HUES64 (cell line): ENCODE results near the gene NOLC1.

Experiments
- H3K27ac ChIP-seq: 2 replicates; pipeline ENCODE4 v1.7.0; 2013; ENCODE audit warnings: low read depth, low read length, inconsistent platforms
- H3K27me3 ChIP-seq: 2 replicates; pipeline ENCODE4 v1.6.1; 2013; ENCODE audit warnings: mild to moderate bottlenecking, low read length; ENCODE audit not compliant: insufficient read depth
- H3K36me3 ChIP-seq: 2 replicates; pipeline ENCODE4 v1.6.1; 2013; ENCODE audit warnings: mild to moderate bottlenecking, low read length; ENCODE audit not compliant: insufficient read depth
- H3K4me1 ChIP-seq: 2 replicates; pipeline ENCODE4 v1.6.1; 2013; ENCODE audit warnings: mild to moderate bottlenecking, low read length, moderate library complexity; ENCODE audit not compliant: insufficient read depth
- H3K4me3 ChIP-seq: 2 replicates; pipeline ENCODE4 v1.5.1; 2013; ENCODE audit warnings: mild to moderate bottlenecking, low read length, moderate library complexity
- H3K9ac ChIP-seq: 2 replicates; pipeline ENCODE4 v1.6.1; 2013; ENCODE audit warnings: mild to moderate bottlenecking, low read depth, low read length
- H3K9me3 ChIP-seq: 2 replicates; pipeline ENCODE4 v1.6.1; 2013; ENCODE audit warnings: low read depth, low read length; ENCODE audit not compliant: insufficient read depth
- WGBS: fragments of 150-250, 120-280 bp; methylation state at CpG from one replicate; pipeline ENCODE4 v1.1.7; 2013; ENCODE audit warnings: missing lambda C conversion rate; 5-methylcytosine and 5-hydroxymethylcytosine counted together

The NOLC1 gene

GRCh38 chr10:102115775-102116174 is 36.4 kb upstream of the NOLC1 start:
- Histone ChIP-seq H3K4me1 (peaks cover 52% of the 10 kb centered on the region), H3K27ac (peak overlapping the region; percentile 91; the same call in 1 of the 2 replicates), H3K4me3 (peak overlapping the region; percentile 72; the same call in 1 of the 2 replicates)

GRCh38 chr10:102116656-102117055 is 35.5 kb upstream of the NOLC1 start:
- peaks cover 5% of the 10 kb centered on the region for H3K36me3 ChIP-seq
- no peaks in the 10 kb centered on the region for H3K9me3 ChIP-seq
- H3K27me3 ChIP-seq = no peaks in the 10 kb centered on the region
- peaks cover 54% of the 10 kb centered on the region for H3K4me1 ChIP-seq
- peak overlapping the region; percentile 26; the same call in 1 of the 2 replicates for H3K4me3 ChIP-seq
- peak overlapping the region; percentile 79 for H3K27ac ChIP-seq
- WGBS = 88% methylated on average over 1 of the region's 1 CpG
- H3K9ac ChIP-seq = no peak overlapping the region

More at GRCh38 chr10:102115775-102116174, 36.4 kb upstream of the NOLC1 start:
- 51% methylated on average over 2 of the region's 3 CpGs for WGBS
- no peaks in the 10 kb centered on the region for H3K27me3 ChIP-seq
- H3K36me3 ChIP-seq = peaks cover 14% of the 10 kb centered on the region
- H3K9ac ChIP-seq = no peak overlapping the region
- no peaks in the 10 kb centered on the region for H3K9me3 ChIP-seq

- H3K36me3 ChIP-seq = no peaks in the 10 kb centered on the region
- 18% methylated on average over 12 of the region's 12 CpGs for WGBS
- H3K9me3 ChIP-seq = no peaks in the 10 kb centered on the region
- H3K4me1 ChIP-seq = peaks cover 60% of the 10 kb centered on the region
- peak overlapping the region; percentile 65 for H3K9ac ChIP-seq
- peak overlapping the region; percentile 26 for H3K4me3 ChIP-seq
- peak overlapping the region; percentile 79 for H3K27ac ChIP-seq
- H3K27me3 ChIP-seq = no peaks in the 10 kb centered on the region
Measured at GRCh38 chr10:102117391-102118159, 34.6 kb upstream of the NOLC1 start.

GRCh38 chr10:102118867-102119266 is 33.3 kb upstream of the NOLC1 start:
- Histone ChIP-seq H3K4me3 (peak overlapping the region; percentile 84), H3K36me3 (no peaks in the 10 kb centered on the region), H3K9ac (peak overlapping the region; percentile 46), H3K9me3 (no peaks in the 10 kb centered on the region), H3K27ac (peak overlapping the region; percentile 96), H3K27me3 (no peaks in the 10 kb centered on the region), H3K4me1 (peaks cover 54% of the 10 kb centered on the region)
- 22% methylated on average over 6 of the region's 6 CpGs for WGBS

GRCh38 chr10:102119417-102120141 is 32.6 kb upstream of the NOLC1 start:
- peaks cover 54% of the 10 kb centered on the region for H3K4me1 ChIP-seq
- under 1% methylated on average over 22 of the region's 22 CpGs for WGBS
- H3K36me3 ChIP-seq = no peaks in the 10 kb centered on the region
- peak overlapping the region; percentile 84 for H3K4me3 ChIP-seq
- no peaks in the 10 kb centered on the region for H3K9me3 ChIP-seq
- peak overlapping the region; percentile 96; the same call in 1 of the 2 replicates for H3K27ac ChIP-seq
- H3K27me3 ChIP-seq = no peaks in the 10 kb centered on the region
- H3K9ac ChIP-seq = peak overlapping the region; percentile 80

GRCh38 chr10:102120142-102120990 is 31.8 kb upstream of the NOLC1 start, which contains the start of gene LDB1:
LDB1 (minus strand) TSS chr10:102120368; CDS start chr10:102120110, 258 bp downstream.
- H3K27me3 ChIP-seq = no peaks in the 10 kb centered on the region
- no peaks in the 10 kb centered on the region for H3K36me3 ChIP-seq
- H3K4me1 ChIP-seq = peaks cover 51% of the 10 kb centered on the region
- 1% methylated on average over 104 of the region's 104 CpGs for WGBS
- H3K4me3 ChIP-seq = peak within 1 kb of the TSS; percentile 84
- H3K9me3 ChIP-seq = no peaks in the 10 kb centered on the region
- H3K9ac ChIP-seq = peak within 1 kb of the TSS; percentile 80
- peak within 1 kb of the TSS; percentile 96 for H3K27ac ChIP-seq

GRCh38 chr10:102120991-102121738 is 31.0 kb upstream of the NOLC1 start:
- Histone ChIP-seq H3K27me3 (no peaks in the 10 kb centered on the region), H3K36me3 (no peaks in the 10 kb centered on the region), H3K4me1 (peaks cover 44% of the 10 kb centered on the region), H3K9me3 (no peaks in the 10 kb centered on the region), H3K27ac (peak overlapping the region; percentile 96), H3K4me3 (peak overlapping the region; percentile 84), H3K9ac (peak overlapping the region; percentile 80)
- WGBS = 1% methylated on average over 12 of the region's 15 CpGs

- H3K36me3 ChIP-seq = no peaks in the 10 kb centered on the region
- H3K27me3 ChIP-seq = no peaks in the 10 kb centered on the region
- peak overlapping the region; percentile 84 for H3K4me3 ChIP-seq
- peak overlapping the region; percentile 96 for H3K27ac ChIP-seq
- H3K9me3 ChIP-seq = no peaks in the 10 kb centered on the region
- 32% methylated on average over 4 of the region's 6 CpGs for WGBS
- peak overlapping the region; percentile 80 for H3K9ac ChIP-seq
- H3K4me1 ChIP-seq = peaks cover 38% of the 10 kb centered on the region
Measured at GRCh38 chr10:102121739-102122372, 30.3 kb upstream of the NOLC1 start.

GRCh38 chr10:102122450-102122849 is 29.7 kb upstream of the NOLC1 start:
- Histone ChIP-seq H3K27ac (peak overlapping the region; percentile 96), H3K4me3 (peak overlapping the region; percentile 84; the same call in 1 of the 2 replicates), H3K27me3 (no peaks in the 10 kb centered on the region), H3K9ac (peak overlapping the region; percentile 80), H3K36me3 (no peaks in the 10 kb centered on the region), H3K9me3 (no peaks in the 10 kb centered on the region), H3K4me1 (peaks cover 32% of the 10 kb centered on the region)
- 90% methylated on average over 1 of the region's 1 CpG for WGBS

GRCh38 chr10:102123223-102123622 is 29.0 kb upstream of the NOLC1 start:
- H3K9ac ChIP-seq = no peak overlapping the region
- no peaks in the 10 kb centered on the region for H3K9me3 ChIP-seq
- no peaks in the 10 kb centered on the region for H3K27me3 ChIP-seq
- WGBS = 98% methylated on average over 3 of the region's 3 CpGs
- H3K4me1 ChIP-seq = peaks cover 24% of the 10 kb centered on the region
- H3K36me3 ChIP-seq = no peaks in the 10 kb centered on the region
- H3K27ac ChIP-seq = no peak overlapping the region
- H3K4me3 ChIP-seq = no peak overlapping the region
